SH-SY5Y (cell line): ENCODE data around the gene PTPRO.

ENCODE experiments used
- GATA2 ChIP-seq: IDR thresholded peaks from 2 replicates; pipeline ENCODE4 v1.6.1; 2011; ENCODE audit warnings: mild to moderate bottlenecking, low read depth, low read length
- GATA3 ChIP-seq: IDR thresholded peaks from 2 replicates; pipeline ENCODE4 v1.6.1; 2011; ENCODE audit warnings: low read depth, mild to moderate bottlenecking, low read length, moderate library complexity

DNA sequence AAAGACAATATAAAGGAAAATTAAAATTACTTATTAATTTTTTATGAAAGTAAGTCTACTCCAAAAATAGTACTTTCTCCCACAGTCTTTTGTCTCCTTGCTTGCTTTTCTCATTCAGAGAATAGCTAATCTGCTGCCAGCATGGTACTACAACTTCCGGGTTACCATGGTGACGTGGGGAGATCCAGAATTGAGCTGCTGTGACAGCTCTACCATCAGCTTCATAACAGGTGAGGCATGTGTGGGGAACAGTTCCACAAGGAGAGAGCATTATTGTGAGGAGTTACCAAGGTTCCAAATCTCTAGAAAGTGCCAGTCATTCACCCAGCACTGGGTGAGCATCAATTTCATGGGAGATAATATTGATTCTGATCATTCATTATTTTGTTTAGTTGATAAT is 197.8 kb downstream of the PTPRO start:
- TF ChIP-seq GATA2 (no peak), GATA3 (no peak)
